SK-N-SH (cell line): ENCODE measurements around the gene SPDYE16. TPM values are rescaled to one million over a fixed set of nuclear protein-coding genes. Genes with fewer than 3 reads are reported as not detected.
"Not testable (repeated sequence)": the region's sequence is repeated elsewhere in the genome, so short reads cannot be mapped to it uniquely, and the experiment has no call there.

Source experiments
- CTCF ChIA-PET: fragments of 300-600, 350-600 bp; formaldehyde crosslinking; extraction: SDS; loops from one replicate; lab custom pipeline; 2021; lab: Yijun Ruan, JAX
- POLR2A ChIA-PET: fragments of 350-600 bp; sonication (Branson Sonifier 250); formaldehyde crosslinking; extraction: SDS; loops from one replicate; lab custom pipeline; 2020; ENCODE audit warnings: antibody characterized with exemption, inconsistent platforms; lab: Yijun Ruan, JAX
- DNase-seq: peaks from one replicate; pipeline ENCODE4 v3.0.0; 2012
- H2AFZ ChIP-seq: fragments of 200-600 bp; sonication (generic); 2 replicates; pipeline ENCODE4 v1.8.1; 2016; ENCODE audit warnings: antibody characterized with exemption, mild to moderate bottlenecking, low read depth
- H3F3A ChIP-seq: fragments of 200-600 bp; sonication (generic); replicated peaks from 2 replicates; pipeline ENCODE3; 2016; ENCODE audit warnings: antibody characterized with exemption, mild to moderate bottlenecking; ENCODE audit not compliant: insufficient read depth
- H3K27ac ChIP-seq, 2 experiments: fragments of 200-500 bp in 1 of 2; fragments of 200-600 bp in 1 of 2; sonication (Bioruptor generic) in 1 of 2; sonication (generic), shearing (Covaris generic) in 1 of 2; 2 replicates each; pipeline versions ENCODE4 v1.5.1 to v1.6.1; 2014 to 2016; ENCODE audit warnings: low read depth in 2 of 2, inconsistent platforms in 1 of 2, low read length in 1 of 2, mild to moderate bottlenecking in 1 of 2, mixed read lengths in 1 of 2
- H3K27me3 ChIP-seq: fragments of 200-600 bp; sonication (generic), shearing (Covaris generic); 2 replicates; pipeline ENCODE4 v1.6.1; 2016; ENCODE audit warnings: mixed run types; ENCODE audit not compliant: insufficient read depth
- H3K36me3 ChIP-seq, 2 experiments: fragments of 200-500 bp in 1 of 2; fragments of 200-600 bp in 1 of 2; sonication (Bioruptor generic) in 1 of 2; sonication (generic) in 1 of 2; replicated peaks in 1 of 2; 2 replicates each; pipeline versions ENCODE3 to v1.5.1; 2014 to 2016; ENCODE audit warnings: low read length in 1 of 2, mild to moderate bottlenecking in 1 of 2; ENCODE audit not compliant: insufficient read depth in 2 of 2, control insufficient read depth in 1 of 2
- H3K4me1 ChIP-seq, 2 experiments: fragments of 200-500 bp in 1 of 2; fragments of 200-600 bp in 1 of 2; sonication (Bioruptor generic) in 1 of 2; sonication (generic), shearing (Covaris generic) in 1 of 2; 2 replicates each; pipeline versions ENCODE4 v1.5.1 to v1.6.1; 2014 to 2016; ENCODE audit warnings: low read depth in 1 of 2, low read length in 1 of 2, mixed run types in 1 of 2; ENCODE audit not compliant: insufficient read depth in 2 of 2, control insufficient read depth in 1 of 2
- H3K4me2 ChIP-seq: fragments of 200-600 bp; sonication (generic), shearing (Covaris generic); 2 replicates; pipeline ENCODE4 v1.6.1; 2017; ENCODE audit warnings: mixed run types
- H3K4me3 ChIP-seq, 2 experiments: fragments of 200-500 bp in 1 of 2; fragments of 200-600 bp in 1 of 2; sonication (Bioruptor generic) in 1 of 2; sonication (generic), shearing (Covaris generic) in 1 of 2; 2 replicates each; pipeline versions ENCODE4 v1.5.1 to v1.8.1; 2014 to 2016; ENCODE audit warnings: low read depth in 2 of 2, inconsistent platforms in 1 of 2, low read length in 1 of 2, mild to moderate bottlenecking in 1 of 2, mixed read lengths in 1 of 2, moderate library complexity in 1 of 2
- H3K79me2 ChIP-seq: fragments of 200-600 bp; sonication (generic); 2 replicates; pipeline ENCODE4 v1.8.1; 2017; ENCODE audit warnings: mild to moderate bottlenecking; ENCODE audit not compliant: insufficient read depth
- H3K9ac ChIP-seq: fragments of 200-600 bp; sonication (generic); 2 replicates; pipeline ENCODE4 v1.6.1; 2017; ENCODE audit warnings: mixed run types
- H3K9me2 ChIP-seq: fragments of 200-600 bp; sonication (generic); 2 replicates; pipeline ENCODE4 v1.6.1; 2017; ENCODE audit warnings: mixed run types
- H3K9me3 ChIP-seq: fragments of 200-600 bp; sonication (generic); 2 replicates; pipeline ENCODE4 v1.6.1; 2017; ENCODE audit warnings: mixed run types, mild to moderate bottlenecking, moderate library complexity
- H4K20me1 ChIP-seq: fragments of 200-600 bp; sonication (generic); 2 replicates; pipeline ENCODE4 v1.6.1; 2017; ENCODE audit warnings: mild to moderate bottlenecking, mixed run types; ENCODE audit not compliant: insufficient read depth
- WGBS: methylation state at CpG from one replicate; pipeline ENCODE4 v1.1.6; 2017; ENCODE audit warnings: low lambda C conversion rate; 5-methylcytosine and 5-hydroxymethylcytosine counted together
- polyA plus RNA-seq, 3 experiments: library from polyadenylated mRNA; depleted of rRNA; stranded (reverse); fragments of >200 nt; gene quantifications; 2 replicates each; pipeline ENCODE4 v1.2.3, GENCODE V29; 2012

SPDYE16 gene
- polyA plus RNA-seq, 1 of the 3 experiments (the other 2 are of a cell fraction): 0.10 TPM

GRCh38 chr7:76560157-76560556 lies 17.1 kb upstream of the SPDYE16 start:
- H3K4me3 ChIP-seq, H3K4me1 ChIP-seq, CTCF ChIA-PET, H3F3A ChIP-seq, DNase-seq, H4K20me1 ChIP-seq, H3K27ac ChIP-seq, H3K9me2 ChIP-seq, POLR2A ChIA-PET, H3K27me3 ChIP-seq, H2AFZ ChIP-seq, H3K9me3 ChIP-seq, H3K4me2 ChIP-seq, H3K9ac ChIP-seq: not testable (repeated sequence)
- Histone ChIP-seq H3K36me3 (peaks cover 12 to 21% of the 10 kb centered on the region in 2 experiments), H3K79me2 (peaks cover 72% of the 10 kb centered on the region)
- 100% methylated on average over 4 of the region's 4 CpGs for WGBS

GRCh38 chr7:76559685-76560084 lies 16.6 kb upstream of the SPDYE16 start:
- H3K4me3 ChIP-seq, DNase-seq, H3K4me2 ChIP-seq, H3K27me3 ChIP-seq, H3K9me2 ChIP-seq, H2AFZ ChIP-seq, H3K27ac ChIP-seq, H3K9me3 ChIP-seq, H3F3A ChIP-seq, POLR2A ChIA-PET, H3K9ac ChIP-seq, H3K4me1 ChIP-seq, H4K20me1 ChIP-seq, CTCF ChIA-PET: not testable (repeated sequence)
- peaks cover 12 to 22% of the 10 kb centered on the region in 2 experiments for H3K36me3 ChIP-seq
- 85% methylated on average over 6 of the region's 6 CpGs for WGBS
- H3K79me2 ChIP-seq: peaks cover 72% of the 10 kb centered on the region

- H3K79me2 ChIP-seq: peaks cover 64% of the 10 kb centered on the region
- CTCF ChIA-PET: not testable (repeated sequence)
Observed at GRCh38 chr7:76551992-76552391, 8.9 kb upstream of the SPDYE16 start.

GRCh38 chr7:76549855-76550248 lies 6.8 kb upstream of the SPDYE16 start:
- POLR2A ChIA-PET, H3K9me2 ChIP-seq, H3K36me3 ChIP-seq, H3K9me3 ChIP-seq, H3F3A ChIP-seq, H3K27me3 ChIP-seq, DNase-seq, H3K4me1 ChIP-seq, H2AFZ ChIP-seq, CTCF ChIA-PET, H4K20me1 ChIP-seq: not testable (repeated sequence)
- Histone ChIP-seq H3K27ac (peak overlapping the region; percentile 82 to 83; a peak in 3 of 4 replicates), H3K79me2 (peaks cover 47% of the 10 kb centered on the region), H3K4me2 (peak overlapping the region; percentile 98), H3K9ac (peak overlapping the region; percentile 97), H3K4me3 (peak overlapping the region; percentile 82 to 99)
- 2% methylated on average over 18 of the region's 19 CpGs for WGBS

More at GRCh38 chr7:76551992-76552391, 8.9 kb upstream of the SPDYE16 start:
- H4K20me1 ChIP-seq, H3F3A ChIP-seq, H3K9me2 ChIP-seq, H3K27me3 ChIP-seq, DNase-seq, H2AFZ ChIP-seq, H3K9ac ChIP-seq, H3K4me3 ChIP-seq, POLR2A ChIA-PET, H3K27ac ChIP-seq, H3K4me2 ChIP-seq, H3K4me1 ChIP-seq, H3K9me3 ChIP-seq: not testable (repeated sequence)
- WGBS: 97% methylated on average over 6 of the region's 6 CpGs
- peaks cover 11 to 17% of the 10 kb centered on the region in 2 experiments for H3K36me3 ChIP-seq
